Right kidney (tissue), 1 donor: ENCODE data around the gene ARHGEF28.

Source experiments
- DNase-seq: peaks from one replicate; pipeline ENCODE4 v3.0.0-alpha.2; 2016

Gene ARHGEF28

GRCh38 chr5:73906277-73906676, 280.3 kb downstream of the ARHGEF28 start:
- DNase-seq = no peak

- no peak for DNase-seq
Measured at GRCh38 chr5:73907164-73907563, 281.2 kb downstream of the ARHGEF28 start.

- DNase-seq = no peak
Measured at GRCh38 chr5:73908395-73908794, 282.4 kb downstream of the ARHGEF28 start.

DNA sequence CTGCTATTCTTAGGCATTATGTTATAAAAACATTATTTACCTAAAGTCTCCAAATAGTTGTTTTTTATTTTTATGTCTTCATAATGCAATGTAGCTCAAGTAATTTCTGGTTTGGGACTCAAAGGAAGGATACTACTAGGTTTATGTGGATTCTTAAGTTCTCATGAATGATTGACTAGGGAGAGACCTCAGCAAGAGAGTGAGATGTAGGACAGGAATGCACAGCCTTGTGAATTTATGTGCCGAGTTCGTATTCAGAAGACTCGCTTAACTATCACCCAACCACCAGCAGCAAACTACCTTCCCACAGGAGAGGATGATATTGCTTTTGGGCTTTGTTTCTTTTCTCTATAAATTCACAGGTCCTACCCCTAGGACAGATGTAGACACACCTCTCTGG, 282.9 kb downstream of the ARHGEF28 start:
- DNase-seq = no peak

DNA sequence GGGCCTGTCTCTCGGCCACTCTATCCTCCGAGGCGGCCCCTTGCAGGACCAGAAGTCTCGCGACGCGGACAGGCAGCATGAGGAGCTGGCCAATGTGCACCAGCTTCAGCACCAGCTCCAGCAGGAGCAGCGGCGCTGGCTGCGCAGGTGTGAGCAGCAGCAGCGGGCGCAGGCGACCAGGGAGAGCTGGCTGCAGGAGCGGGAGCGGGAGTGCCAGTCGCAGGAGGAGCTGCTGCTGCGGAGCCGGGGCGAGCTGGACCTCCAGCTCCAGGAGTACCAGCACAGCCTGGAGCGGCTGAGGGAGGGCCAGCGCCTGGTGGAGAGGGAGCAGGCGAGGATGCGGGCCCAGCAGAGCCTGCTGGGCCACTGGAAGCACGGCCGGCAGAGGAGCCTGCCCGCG, 283.5 kb downstream of the ARHGEF28 start:
- DNase-seq = no peak

- DNase-seq = no peak
Measured at GRCh38 chr5:73911761-73912393, 285.9 kb downstream of the ARHGEF28 start.

- no peak for DNase-seq
Measured at GRCh38 chr5:73912821-73913271, 286.9 kb downstream of the ARHGEF28 start.

DNA sequence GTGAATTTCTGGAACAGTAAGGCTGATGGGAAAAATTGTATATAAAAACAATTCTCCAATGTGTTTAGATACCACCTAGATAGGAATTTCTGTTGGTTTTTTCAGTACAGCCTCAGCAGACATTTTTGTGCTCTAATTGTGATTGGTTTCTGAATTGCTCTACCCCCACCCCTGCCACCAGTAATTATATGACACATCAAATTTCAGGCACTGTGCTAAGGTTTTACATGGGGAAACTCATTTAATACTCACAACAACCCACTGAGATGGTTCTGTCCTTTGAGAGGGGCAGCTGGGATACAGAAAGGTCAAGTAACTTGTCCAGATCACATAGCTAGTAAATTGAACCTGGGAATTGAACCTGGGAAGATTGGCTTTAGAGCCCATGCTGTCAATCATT, 288.0 kb downstream of the ARHGEF28 start:
- no peak for DNase-seq

DNA sequence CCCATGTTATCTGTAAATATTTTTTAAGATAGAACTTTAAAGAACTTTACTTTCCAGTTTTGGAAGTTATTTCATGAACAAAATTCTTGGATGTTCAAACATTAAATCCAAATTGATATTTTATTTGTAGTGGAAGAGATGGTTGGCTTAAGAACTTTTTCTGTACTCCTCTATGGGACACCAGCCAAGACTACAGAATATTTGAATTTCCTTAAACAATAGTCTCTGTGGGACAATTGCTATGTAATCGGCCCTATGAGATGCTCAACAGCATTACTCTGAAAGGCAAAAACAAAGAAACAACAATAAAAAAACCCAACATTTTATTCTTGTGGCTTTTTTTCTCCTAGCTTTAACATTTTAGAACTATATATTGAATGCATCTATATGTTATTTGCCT, 289.3 kb downstream of the ARHGEF28 start:
- DNase-seq = no peak

- no peak for DNase-seq
Measured at GRCh38 chr5:73917433-73917832, 291.4 kb downstream of the ARHGEF28 start.

- no peak for DNase-seq
Measured at GRCh38 chr5:73917891-73918290, 291.9 kb downstream of the ARHGEF28 start.

DNA sequence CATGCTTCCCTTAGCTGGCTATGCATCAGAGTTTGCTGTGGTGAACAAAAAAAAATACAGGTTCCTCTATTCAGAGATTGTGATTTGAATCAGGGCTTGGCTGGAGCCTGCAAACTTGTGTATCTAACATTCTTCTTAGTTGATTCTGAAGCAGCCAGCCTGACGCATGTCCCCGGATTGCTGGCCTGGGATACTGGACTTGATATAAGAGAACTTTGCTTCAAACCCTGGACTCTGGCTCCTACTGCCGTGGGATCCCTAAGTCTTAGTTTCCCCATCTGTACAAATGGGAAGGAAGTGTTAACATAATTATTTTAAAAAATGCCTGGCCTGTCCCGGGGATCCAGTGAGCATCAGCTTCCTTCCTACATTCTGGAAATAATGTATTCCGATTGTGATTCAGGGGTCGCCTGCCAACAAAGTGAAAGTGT, 292.8 kb downstream of the ARHGEF28 start:
- DNase-seq = no peak

GRCh38 chr5:73921741-73922140, 295.7 kb downstream of the ARHGEF28 start:
- DNase-seq = no peak

- no peak for DNase-seq
Measured at GRCh38 chr5:73922224-73922623, 296.2 kb downstream of the ARHGEF28 start.

DNA sequence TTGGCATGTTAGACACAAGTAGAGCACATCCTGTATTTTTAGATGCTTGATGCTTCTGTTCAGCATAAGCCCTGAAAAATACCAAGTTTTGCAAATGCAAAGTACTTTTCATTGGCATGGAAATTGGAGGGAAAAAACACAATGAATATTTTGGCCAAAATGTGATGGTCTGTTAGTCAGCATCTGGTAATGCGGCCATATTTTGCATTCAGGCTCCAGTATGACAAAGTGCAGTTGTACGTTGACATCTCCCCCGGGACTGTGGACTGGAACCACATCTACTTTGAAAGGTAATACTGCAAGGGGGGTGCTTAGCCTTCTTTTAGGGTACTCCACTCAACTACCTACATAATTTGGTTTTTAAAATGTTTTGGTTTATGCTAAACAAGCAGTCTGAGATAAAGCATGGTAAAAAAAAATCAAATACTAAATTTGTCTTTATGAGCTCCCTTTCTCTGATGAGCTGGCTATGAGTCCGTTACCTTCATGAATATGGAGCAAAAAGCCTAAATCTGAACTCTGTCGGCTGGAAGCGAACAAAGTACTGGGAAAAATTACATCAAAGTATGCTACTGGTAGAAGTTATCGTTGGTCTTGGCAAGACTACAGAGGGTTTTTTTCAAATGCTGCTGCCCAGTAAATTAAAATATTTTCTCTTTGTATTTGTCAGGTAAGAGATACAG, 297.0 kb downstream of the ARHGEF28 start:
- no peak for DNase-seq

- DNase-seq = no peak
Measured at GRCh38 chr5:73928476-73929070, 302.6 kb downstream of the ARHGEF28 start.

DNA sequence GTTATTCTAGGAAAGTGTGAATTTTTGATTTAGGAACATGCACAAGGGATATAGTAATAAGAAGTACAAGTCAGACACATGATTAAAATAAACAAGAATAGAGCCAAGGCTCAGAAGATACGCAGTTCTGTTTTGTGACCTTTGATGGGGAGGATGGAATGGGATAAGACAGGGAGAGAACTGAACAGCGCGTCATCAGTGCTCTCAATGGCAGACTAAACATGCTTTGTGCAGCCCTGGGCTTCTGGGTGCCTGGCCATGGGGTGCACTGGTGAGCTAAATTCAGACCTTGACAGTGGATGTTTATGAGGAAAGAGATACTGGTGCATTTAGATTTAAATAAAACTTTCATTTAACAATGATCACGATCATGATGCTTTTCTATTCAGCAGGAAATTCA, 309.7 kb downstream of the ARHGEF28 start:
- DNase-seq = no peak

GRCh38 chr5:73938280-73938937, 312.4 kb downstream of the ARHGEF28 start:
- DNase-seq = no peak

DNA sequence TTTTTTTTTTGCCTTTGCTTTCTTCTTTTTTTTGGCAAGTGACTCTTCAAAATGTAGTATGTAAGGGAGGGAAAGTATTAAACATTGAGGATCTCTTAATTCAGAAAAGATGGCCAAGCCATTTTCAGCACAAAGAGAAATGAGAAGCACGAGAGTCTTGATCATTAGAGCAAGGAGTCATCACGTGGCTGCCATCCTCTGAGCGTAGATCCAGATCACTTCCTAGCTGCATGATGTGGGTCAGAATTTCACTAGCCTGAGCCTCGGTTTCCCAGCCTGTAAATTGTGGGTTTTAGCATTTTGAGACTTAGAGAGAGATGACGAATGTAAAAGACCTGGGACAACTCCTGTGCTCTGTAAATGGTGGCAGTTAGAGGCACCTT, 312.9 kb downstream of the ARHGEF28 start:
- no peak for DNase-seq

DNA sequence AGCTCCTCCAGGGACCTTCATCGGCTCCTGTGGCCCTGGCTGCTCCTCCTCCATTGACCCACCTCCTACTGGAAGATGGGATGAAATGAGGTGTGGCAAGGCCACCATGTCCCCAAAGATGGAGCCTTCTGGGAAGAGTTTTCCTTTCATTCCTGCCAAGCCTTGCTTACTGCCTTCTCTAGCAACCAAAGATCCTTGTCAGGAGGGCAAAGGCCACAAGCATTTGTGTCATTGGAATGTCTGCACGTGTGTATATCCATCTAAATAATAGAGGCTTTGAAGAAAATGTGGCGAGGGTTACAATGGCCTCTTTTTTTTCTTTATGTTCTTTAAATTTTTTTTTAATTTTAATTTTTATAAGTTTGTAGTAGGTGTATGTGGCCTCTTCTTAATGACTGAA, 313.6 kb downstream of the ARHGEF28 start:
- DNase-seq = no peak

GRCh38 chr5:73940026-73940425, 314.0 kb downstream of the ARHGEF28 start:
- no peak for DNase-seq

DNA sequence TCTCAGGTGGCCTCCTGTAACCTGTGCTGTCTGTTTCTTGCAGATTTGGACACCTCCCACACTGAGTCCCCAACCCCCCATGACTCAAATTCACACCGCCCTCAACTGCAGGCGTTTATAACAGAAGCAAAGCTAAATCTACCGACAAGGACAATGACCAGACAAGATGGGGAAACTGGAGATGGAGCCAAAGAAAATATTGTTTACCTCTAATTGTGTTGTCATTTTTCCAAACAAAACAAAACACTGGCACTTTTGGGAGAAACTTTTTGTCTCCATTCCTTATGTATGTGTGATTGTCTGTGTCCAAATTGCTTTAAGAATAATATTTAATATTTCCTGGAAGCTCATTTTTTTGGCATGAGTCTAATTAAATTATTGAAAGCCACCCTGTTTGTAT, 314.8 kb downstream of the ARHGEF28 start:
- no peak for DNase-seq

- no peak for DNase-seq
Measured at GRCh38 chr5:73942783-73943182, 316.8 kb downstream of the ARHGEF28 start.
